B cell (primary cell): ENCODE measurements around the gene CHRD. TPM values are rescaled to one million over a fixed set of nuclear protein-coding genes. Genes with fewer than 3 reads are reported as not detected.

Experiments
- ATAC-seq: fragments of 200-7000 bp; cut with Tn5 transposase; one replicate; pipeline ENCODE4 v1.10.0; 2021; ENCODE audit warnings: low read depth, mild to moderate bottlenecking, moderate number of reproducible peaks, moderate library complexity
- CTCF ChIA-PET: fragments of 350-600 bp; sonication (Branson Sonifier 250); formaldehyde crosslinking; loops from one replicate; lab custom pipeline; 2021; ENCODE audit warnings: antibody characterized with exemption, inconsistent platforms; lab: Charles Lee
- POLR2A ChIA-PET: fragments of 350-600 bp; sonication (Branson Sonifier 250); formaldehyde crosslinking; loops from one replicate; lab custom pipeline; 2021; ENCODE audit warnings: antibody characterized with exemption; lab: Charles Lee
- DNase-seq: peaks from one replicate; pipeline ENCODE4 v3.0.0; 2013
- H2AFZ ChIP-seq: 2 replicates; pipeline ENCODE4 v1.6.1; 2012; ENCODE audit warnings: mild to moderate bottlenecking, low read depth, low read length; ENCODE audit not compliant: insufficient read depth, poor library complexity, severe bottlenecking
- H3K27ac ChIP-seq, 2 donors: 1 replicate in 1 of 2; 2 replicates in 1 of 2; pipeline ENCODE4 v1.5.1; 2012 to 2013; ENCODE audit warnings: low read length in 2 of 2, mild to moderate bottlenecking in 2 of 2, moderate library complexity in 1 of 2
- H3K27me3 ChIP-seq, 4 experiments: fragments of 200-600 bp in 1 of 4; sonication (generic) in 1 of 4; replicated peaks in 1 of 4; 1 replicate in 2 of 4; 2 replicates in 2 of 4; pipeline versions ENCODE4 v1.6.1 to v1.7.0; 2013 to 2016; ENCODE audit warnings: low read length in 3 of 4, mild to moderate bottlenecking in 2 of 4, mixed read lengths in 1 of 4, moderate library complexity in 1 of 4; ENCODE audit not compliant: insufficient read depth in 4 of 4, control insufficient read depth in 3 of 4; ENCODE audit errors: control extremely low read depth in 1 of 4
- H3K36me3 ChIP-seq, 2 experiments: replicated peaks in 1 of 2; 1 replicate in 1 of 2; 2 replicates in 1 of 2; pipeline versions ENCODE4 v1.6.1 to v1.7.1; 2013; ENCODE audit warnings: low read length in 1 of 2; ENCODE audit not compliant: insufficient read depth in 2 of 2, control insufficient read depth in 1 of 2; ENCODE audit errors: control extremely low read depth in 1 of 2, extremely low read depth in 1 of 2
- H3K4me1 ChIP-seq, 2 donors: fragments of 200-600 bp in 1 of 2; sonication (generic) in 1 of 2; 1 replicate in 1 of 2; 2 replicates in 1 of 2; pipeline versions ENCODE4 v1.5.1 to v1.6.1; 2013 to 2017; ENCODE audit warnings: low read length in 2 of 2; ENCODE audit not compliant: control insufficient read depth in 2 of 2, insufficient read depth in 2 of 2
- H3K4me2 ChIP-seq: replicated peaks from 2 replicates; pipeline ENCODE3; 2012; ENCODE audit warnings: mild to moderate bottlenecking, low read depth, low read length; ENCODE audit not compliant: poor library complexity, severe bottlenecking
- H3K4me3 ChIP-seq, 5 experiments: fragments of 200-600 bp in 1 of 5; sonication (generic) in 1 of 5; 1 replicate in 3 of 5; 2 replicates in 2 of 5; pipeline versions ENCODE4 v1.5.1 to v1.7.0; 2011 to 2016; ENCODE audit warnings: low read length in 4 of 5, mild to moderate bottlenecking in 4 of 5, low read depth in 2 of 5, control low read depth in 1 of 5, moderate library complexity in 1 of 5; ENCODE audit not compliant: insufficient read depth in 1 of 5; ENCODE audit errors: control extremely low read depth in 1 of 5, extremely low read depth in 1 of 5
- H3K79me2 ChIP-seq: fragments of 200-600 bp; sonication (generic); one replicate; pipeline ENCODE4 v1.6.0; 2016; ENCODE audit warnings: low read length; ENCODE audit not compliant: control insufficient read depth, insufficient read depth
- H3K9ac ChIP-seq: fragments of 200-600 bp; sonication (generic); 2 replicates; pipeline ENCODE4 v1.6.1; 2017; ENCODE audit warnings: mild to moderate bottlenecking, low read length, moderate library complexity
- H3K9me3 ChIP-seq, 3 donors: one replicate each; pipeline versions ENCODE4 v1.6.1 to v1.7.1; 2013; ENCODE audit warnings: low read length in 2 of 3; ENCODE audit not compliant: control insufficient read depth in 2 of 3, insufficient read depth in 1 of 3; ENCODE audit errors: control extremely low read depth in 1 of 3
- H4K20me1 ChIP-seq: 2 replicates; pipeline ENCODE4 v1.6.0; 2012; ENCODE audit warnings: mild to moderate bottlenecking, low read length; ENCODE audit not compliant: insufficient read depth, control insufficient read depth, poor library complexity, severe bottlenecking
- H3K27ac Mint-ChIP-seq: one replicate; pipeline ENCODE4 v1.8.0; 2021; ENCODE audit warnings: mixed read lengths
- H3K27me3 Mint-ChIP-seq: one replicate; pipeline ENCODE4 v1.8.0; 2021; ENCODE audit warnings: mixed read lengths
- H3K4me1 Mint-ChIP-seq: one replicate; pipeline ENCODE4 v1.8.0; 2021; ENCODE audit warnings: mixed read lengths
- H3K4me3 Mint-ChIP-seq: one replicate; pipeline ENCODE4 v1.8.0; 2021; ENCODE audit warnings: mixed read lengths
- H3K9me3 Mint-ChIP-seq: one replicate; pipeline ENCODE4 v1.8.0; 2022; ENCODE audit warnings: mixed read lengths; ENCODE audit not compliant: insufficient read depth
- CTCF ChIP-seq: fragments of 200-600 bp; IDR thresholded peaks from one replicate; pipeline ENCODE4 v1.8.0; 2022; ENCODE audit warnings: antibody characterized with exemption, mild to moderate bottlenecking
- EZH2 ChIP-seq: IDR thresholded peaks from 2 replicates; pipeline ENCODE4 v1.6.1; 2012; ENCODE audit warnings: borderline replicate concordance, low read depth, mild to moderate bottlenecking, moderate library complexity, low read length; ENCODE audit not compliant: insufficient read depth, poor library complexity, severe bottlenecking
- WGBS: methylation state at CpG from one replicate; pipeline ENCODE4 v1.1.5; 2013; ENCODE audit warnings: missing lambda C conversion rate; ENCODE audit not compliant: insufficient coverage; 5-methylcytosine and 5-hydroxymethylcytosine counted together
- intact Hi-C: fragments of 100-400 bp; cut with micrococcal nuclease; formaldehyde crosslinking; loops from one replicate; pipeline ENCODE4 v1.10.0; 2022
- polyA plus RNA-seq: library from polyadenylated mRNA; depleted of rRNA; stranded (reverse); fragments of >200 nt; gene quantifications from 2 replicates; pipeline ENCODE4 v1.2.3, GENCODE V29; 2012
- total RNA-seq, 2 donors: library from RNA; stranded (reverse); fragments of 120-200 nt in 1 of 2; gene quantifications; 1 replicate in 1 of 2; 2 replicates in 1 of 2; pipeline versions ENCODE4 v1.2.3 to v1.2.4, GENCODE V29; 2013 to 2022

The CHRD gene
- total and polyA plus RNA-seq, 2 donors (not counting 1 experiment from before 2014, with no cell fraction given): not detected

GRCh38 chr3:184417619-184418327 lies 37.9 kb downstream of the CHRD start:
- Mint-ChIP-seq H3K4me1 (no peaks in the 10 kb centered on the region), H3K9me3 (no peaks in the 10 kb centered on the region), H3K4me3 (no peak overlapping the region)

More at GRCh38 chr3:184417619-184418327, 37.9 kb downstream of the CHRD start:
- no peaks in the 10 kb centered on the region for H3K27me3 ChIP-seq
- TF ChIP-seq EZH2 (no peak), CTCF (peak; percentile 82)
- no peak overlapping the region for H3K27ac Mint-ChIP-seq
- H3K9ac ChIP-seq: no peak overlapping the region
- 26% methylated on average over 10 of the region's 14 CpGs for WGBS
- H3K27ac ChIP-seq: no peak overlapping the region
- peaks cover 4% of the 10 kb centered on the region for H3K27me3 Mint-ChIP-seq
- H3K9me3 ChIP-seq: no peaks in the 10 kb centered on the region
- H2AFZ ChIP-seq: no peak overlapping the region
- no peak overlapping the region for H3K4me3 ChIP-seq
- no peaks in the 10 kb centered on the region for H3K36me3 ChIP-seq
- no peaks in the 10 kb centered on the region for H3K79me2 ChIP-seq
- POLR2A ChIA-PET: interaction anchor here (0.7 kb wide), 1 partner anchor 96 kb away, joined by 5 read pairs; no protein-coding TSS in a partner anchor
- no peaks in the 10 kb centered on the region for H4K20me1 ChIP-seq
- CTCF ChIA-PET: interaction anchor here (0.6 to 4.0 kb wide), 7 partner anchors 43 to 524 kb away, joined by 3 to 54 read pairs (median 3); no protein-coding TSS in a partner anchor
- H3K4me2 ChIP-seq: no peak overlapping the region
- ATAC-seq: peak; percentile 99
- H3K4me1 ChIP-seq: no peaks in the 10 kb centered on the region
- intact Hi-C loops: loop anchor here (1.0 kb wide), 1 partner anchor 96 kb away; no protein-coding TSS in a partner anchor
- peak; percentile 86 for DNase-seq
